ENCODE measurements around the gene ANKMY2.

GRCh38 chr7:16589881-16590280 is 55.7 kb downstream of the ANKMY2 start:
- no peak for TF ChIP-seq POLR2A (IDR thresholded peaks at IDR 0.05)
- TF ChIP-seq CTCF (IDR thresholded peaks at IDR 0.05), result no peak
